Measurements from ENCODE around the gene ZFYVE1.

DNA sequence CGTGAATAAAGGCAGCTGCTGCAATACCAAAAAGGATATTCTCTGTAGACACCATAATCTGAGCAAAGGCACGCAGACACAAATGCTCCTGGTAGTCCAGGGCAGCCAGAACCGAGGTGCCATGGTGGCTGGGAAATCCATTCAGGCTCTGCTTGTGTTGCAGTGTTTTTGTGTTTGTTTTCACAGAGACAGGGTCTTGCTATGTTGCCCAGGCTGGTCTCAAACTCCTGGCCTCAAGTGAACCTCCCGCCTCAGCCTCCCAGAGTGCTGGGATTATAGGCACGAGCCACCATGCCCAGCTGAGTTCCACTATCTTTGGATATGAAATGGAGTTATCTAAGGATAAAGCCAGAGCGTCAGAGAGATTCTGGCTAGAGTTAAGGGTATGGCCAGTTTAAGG is 60.9 kb downstream of the ZFYVE1 start:
- no peak for TF ChIP-seq CTCF (IDR thresholded peaks at IDR 0.05)
- TF ChIP-seq POLR2A (IDR thresholded peaks at IDR 0.05) = no peak

Measured in heart left ventricle (tissue), 13 donors.